HepG2 (cell line): ENCODE results near the gene ROBO2. TPM values are rescaled to one million over a fixed set of nuclear protein-coding genes. Genes with fewer than 3 reads are reported as not detected.

ENCODE experiments used
- ATAC-seq: fragments of 200-7000 bp; cut with Tn5 transposase; 3 replicates; pipeline ENCODE4 v1.9.1; 2020; ENCODE audit warnings: mild to moderate bottlenecking, moderate library complexity
- BruUV-seq: library from RNA; stranded (reverse); fragments of 400-500 nt; replicated peaks from 2 replicates; lab custom pipeline; 2021; lab: Mats Ljungman, UMichigan
- CTCF ChIA-PET: fragments of 300-600 bp; formaldehyde crosslinking; extraction: SDS; loops from one replicate; lab custom pipeline; 2021; ENCODE audit warnings: low total read pairs, inconsistent platforms, low intra/inter-chr PET ratio; lab: Yijun Ruan, JAX
- POLR2A ChIA-PET: fragments of 350-600 bp; sonication (Branson Sonifier 250); formaldehyde crosslinking; loops from one replicate; lab custom pipeline; 2020; ENCODE audit warnings: antibody characterized with exemption, inconsistent platforms; lab: Yijun Ruan, JAX
- DNase-seq: peaks from one replicate; pipeline ENCODE4 v3.0.0-alpha.2; 2015; ENCODE audit warnings: low spot score
- FAIRE-seq: peaks from 3 replicates; lab custom pipeline; 2011; peaks lifted over from hg19 to GRCh38; lab: Jason Lieb, UNC
- H2AFZ ChIP-seq: one replicate; pipeline ENCODE4 v1.6.1; 2011; ENCODE audit warnings: low read length, inconsistent platforms
- H3K27ac ChIP-seq: fragments of 300-600 bp; 3 replicates; pipeline ENCODE4 v1.8.0; 2011; ENCODE audit warnings: mixed run types, mild to moderate bottlenecking, mixed read lengths, low read length, inconsistent platforms; ENCODE audit not compliant: insufficient read depth; ENCODE audit errors: extremely low read length
- H3K27me3 ChIP-seq, 2 experiments: fragments of 200-600 bp in 1 of 2; 2 replicates in 1 of 2; 3 replicates in 1 of 2; pipeline versions ENCODE4 v1.6.0 to v1.8.0; 2011; ENCODE audit warnings: low read length in 2 of 2, mild to moderate bottlenecking in 2 of 2, moderate library complexity in 2 of 2, inconsistent platforms in 1 of 2; ENCODE audit not compliant: insufficient read depth in 2 of 2, control insufficient read depth in 1 of 2
- H3K36me3 ChIP-seq, 2 experiments: fragments of 200-600 bp in 1 of 2; replicated peaks in 1 of 2; 2 replicates in 1 of 2; 3 replicates in 1 of 2; pipeline versions ENCODE4 v1.5.1 to v1.8.0; 2011; ENCODE audit warnings: low read length in 2 of 2, inconsistent platforms in 1 of 2; ENCODE audit not compliant: insufficient read depth in 2 of 2, control insufficient read depth in 1 of 2
- H3K4me1 ChIP-seq: 2 replicates; pipeline ENCODE4 v1.5.1; 2012; ENCODE audit warnings: low read length, inconsistent platforms; ENCODE audit not compliant: insufficient read depth
- H3K4me2 ChIP-seq: 2 replicates; pipeline ENCODE4 v1.6.0; 2011; ENCODE audit warnings: low read depth, low read length, inconsistent platforms
- H3K4me3 ChIP-seq, 3 experiments: fragments of 200-600 bp in 1 of 3; sonication (generic), shearing (Covaris generic) in 1 of 3; replicated peaks in 1 of 3; 2 replicates each; pipeline ENCODE4 v1.5.1; 2011 to 2016; ENCODE audit warnings: low read length in 3 of 3, inconsistent platforms in 2 of 3, low read depth in 2 of 3, mild to moderate bottlenecking in 2 of 3, control low read depth in 1 of 3, mixed read lengths in 1 of 3; ENCODE audit not compliant: insufficient read depth in 1 of 3
- H3K79me2 ChIP-seq: one replicate; pipeline ENCODE4 v1.6.1; 2011; ENCODE audit warnings: low read length, inconsistent platforms; ENCODE audit not compliant: insufficient read depth
- H3K9ac ChIP-seq: 2 replicates; pipeline ENCODE4 v1.6.0; 2011; ENCODE audit warnings: mild to moderate bottlenecking, low read depth, low read length, inconsistent platforms; ENCODE audit not compliant: insufficient read depth
- H3K9me3 ChIP-seq: 2 replicates; pipeline ENCODE4 v1.5.1; 2012; ENCODE audit warnings: mild to moderate bottlenecking, low read length
- H4K20me1 ChIP-seq: 2 replicates; pipeline ENCODE4 v1.6.0; 2011; ENCODE audit warnings: inconsistent platforms, mild to moderate bottlenecking, low read length, moderate library complexity; ENCODE audit not compliant: insufficient read depth
- AGO2 ChIP-seq: fragments of 200-400 bp; formaldehyde crosslinking; optimal IDR thresholded peaks from 2 replicates; pipeline ENCODE3; 2017; ENCODE audit warnings: mild to moderate bottlenecking, low read depth, low read length, moderate library complexity
- CREM ChIP-seq, 2 experiments: sonication (generic) in 1 of 2; formaldehyde crosslinking in 1 of 2; IDR thresholded peaks; 2 replicates each; pipeline versions ENCODE4 v1.4.0 to v1.6.1; 2016 to 2020; ENCODE audit warnings: antibody characterized with exemption in 1 of 2, mild to moderate bottlenecking in 1 of 2, missing genetic modification reagents in 1 of 2
- HNF1A ChIP-seq, 2 experiments: sonication (generic) in 1 of 2; formaldehyde crosslinking in 1 of 2; IDR thresholded peaks; 2 replicates each; pipeline versions ENCODE4 v1.4.0 to v1.6.1; 2016 to 2020; ENCODE audit warnings: borderline replicate concordance in 1 of 2, low read depth in 1 of 2, mild to moderate bottlenecking in 1 of 2, missing genetic modification reagents in 1 of 2
- NFE2 ChIP-seq: sonication (generic); formaldehyde crosslinking; IDR thresholded peaks from 2 replicates; pipeline ENCODE4 v1.4.0; 2020; ENCODE audit warnings: missing genetic modification reagents
- PAF1 ChIP-seq: IDR thresholded peaks from 2 replicates; pipeline ENCODE4 v1.6.1; 2016; ENCODE audit warnings: missing genetic modification reagents, missing compliant biosample characterization
- ZNF550 ChIP-seq: sonication (generic); formaldehyde crosslinking; IDR thresholded peaks from 2 replicates; pipeline ENCODE4 v1.4.0; 2020; ENCODE audit warnings: mild to moderate bottlenecking, missing genetic modification reagents, borderline replicate concordance
- ZNF609 ChIP-seq: sonication (generic); formaldehyde crosslinking; IDR thresholded peaks from 2 replicates; pipeline ENCODE4 v1.4.0; 2020; ENCODE audit warnings: mild to moderate bottlenecking, missing genetic modification reagents, borderline replicate concordance
- WGBS: methylation state at CpG from one replicate; pipeline ENCODE4 v1.1.6; 2017; ENCODE audit warnings: low lambda C conversion rate; 5-methylcytosine and 5-hydroxymethylcytosine counted together
- in situ Hi-C: cut with HindIII; loops from 2 replicates; pipeline ENCODE4 v1.10.0; 2017; ENCODE audit warnings: low pct_unique_long_range_greater_than_20kb; ENCODE audit not compliant: extremely low pct_ligation_motif_present
- intact Hi-C: fragments of 100-400 bp; cut with micrococcal nuclease; formaldehyde crosslinking; loops from one replicate; pipeline ENCODE4 v1.10.0; 2022; ENCODE audit not compliant: unreplicated experiment
- polyA plus RNA-seq, 8 experiments: library from polyadenylated mRNA; depleted of rRNA in 3 of 8; stranded (reverse) in 7 of 8; unstranded in 1 of 8; fragments of >200 nt; fragmentation: Illumina TruSeq in 4 of 8; extraction: Trizol in 4 of 8; gene quantifications; 2 replicates each; pipeline versions ENCODE4 v1.2.1 to v1.2.3, GENCODE V29; 2011 to 2016; ENCODE audit warnings: low read depth in 4 of 8, missing spikeins in 1 of 8, mixed read lengths in 1 of 8; ENCODE audit not compliant: insufficient read depth in 1 of 8
- total RNA-seq, 5 experiments: library from RNA; depleted of rRNA; stranded (reverse); fragments of >200 nt; fragmentation: Illumina TruSeq; extraction: Trizol; gene quantifications; 2 replicates each; pipeline ENCODE4 v1.2.3, GENCODE V29; 2016; ENCODE audit warnings: low read depth in 1 of 5

Gene ROBO2
- total and polyA plus RNA-seq, 2 of the 13 experiments (the other 11 are each of a cell fraction or from before 2014, with no cell fraction given), result not detected

- no peaks in the 10 kb centered on the region for H4K20me1 ChIP-seq
- no peaks in the 10 kb centered on the region for H3K79me2 ChIP-seq
- DNase-seq (no peak), ATAC-seq (no peak), FAIRE-seq (no peak)
- H3K4me2 ChIP-seq, result no peak overlapping the region
- CTCF ChIA-PET, result no interaction called here
- TF ChIP-seq AGO2 (no peak), ZNF609 (CRISPR knock-in tag) (no peak), CREM (IDR thresholded peaks at IDR 0.05) (no peak), CREM (CRISPR knock-in tag; IDR thresholded peaks at IDR 0.05) (no peak), NFE2 (CRISPR knock-in tag) (no peak), PAF1 (CRISPR knock-in tag) (no peak), ZNF550 (CRISPR knock-in tag) (no peak), HNF1A (IDR thresholded peaks at IDR 0.05; ENCODE audit: low read depth) (no peak), HNF1A (CRISPR knock-in tag; IDR thresholded peaks at IDR 0.05; ENCODE audit: borderline replicate concordance) (no peak)
- no peak overlapping the region for H3K27ac ChIP-seq
- intact Hi-C loops, result no loop called here
- H3K27me3 ChIP-seq, result no peaks in the 10 kb centered on the region
- H3K4me3 ChIP-seq, result no peak overlapping the region
- POLR2A ChIA-PET, result no interaction called here
- no peaks in the 10 kb centered on the region for H3K36me3 ChIP-seq
- in situ Hi-C loops, result no loop called here
- peaks cover 25% of the 10 kb centered on the region for H3K9me3 ChIP-seq
- H3K9ac ChIP-seq, result no peak overlapping the region
- BruUV-seq, result no TSS peak
- H3K4me1 ChIP-seq, result no peaks in the 10 kb centered on the region
- 10% methylated on average over 3 of the region's 3 CpGs for WGBS
- H2AFZ ChIP-seq, result no peak overlapping the region
Observed at GRCh38 chr3:77685713-77686112, 645.8 kb downstream of the ROBO2 start.
